Embryonic facial prominence (tissue), 1 donor: Measurements from ENCODE around the gene DCTD.

Experiments used
- DNase-seq: peaks from one replicate; pipeline ENCODE4 v3.0.0-alpha.2; 2016; ENCODE audit errors: extremely low spot score

DCTD gene

GRCh38 chr4:182871616-182872015 is 45.6 kb downstream of the DCTD start:
- DNase-seq = no peak

GRCh38 chr4:182869697-182870096 is 47.5 kb downstream of the DCTD start:
- no peak for DNase-seq

- no peak for DNase-seq
These were observed 50.4 kb downstream of the DCTD start for GRCh38 chr4:182866746-182867145.

- no peak for DNase-seq
These were observed 53.7 kb downstream of the DCTD start for GRCh38 chr4:182863501-182863900.

- DNase-seq = no peak
These were observed 54.3 kb downstream of the DCTD start for GRCh38 chr4:182862921-182863320.

- DNase-seq = no peak
These were observed 54.9 kb downstream of the DCTD start for GRCh38 chr4:182862141-182862875.

- no peak for DNase-seq
These were observed 55.8 kb downstream of the DCTD start for GRCh38 chr4:182861346-182861745.

- DNase-seq = no peak
These were observed 57.5 kb downstream of the DCTD start for GRCh38 chr4:182859730-182860129.

- DNase-seq = no peak
These were observed 58.5 kb downstream of the DCTD start for GRCh38 chr4:182858711-182859110.

- DNase-seq = no peak
These were observed 60.3 kb downstream of the DCTD start for GRCh38 chr4:182856862-182857261.

GRCh38 chr4:182855877-182856276 is 61.3 kb downstream of the DCTD start:
- DNase-seq = no peak

- no peak for DNase-seq
These were observed 61.9 kb downstream of the DCTD start for GRCh38 chr4:182855312-182855711.

- DNase-seq = no peak
These were observed 62.7 kb downstream of the DCTD start for GRCh38 chr4:182854466-182854865.

GRCh38 chr4:182853731-182854330 is 63.4 kb downstream of the DCTD start:
- DNase-seq = no peak

- no peak for DNase-seq
These were observed 68.5 kb downstream of the DCTD start for GRCh38 chr4:182848685-182849084.

GRCh38 chr4:182847576-182848450 is 69.4 kb downstream of the DCTD start:
- DNase-seq = no peak

- DNase-seq = no peak
These were observed 71.2 kb downstream of the DCTD start for GRCh38 chr4:182846036-182846435.

- no peak for DNase-seq
These were observed 71.6 kb downstream of the DCTD start for GRCh38 chr4:182845618-182846017.

GRCh38 chr4:182843808-182844325 is 73.3 kb downstream of the DCTD start:
- DNase-seq = no peak

GRCh38 chr4:182842759-182843390 is 74.3 kb downstream of the DCTD start:
- DNase-seq = no peak

GRCh38 chr4:182842104-182842600 is 75.0 kb downstream of the DCTD start:
- no peak for DNase-seq

- no peak for DNase-seq
These were observed 77.1 kb downstream of the DCTD start for GRCh38 chr4:182840108-182840507.
